ACHN (cell line): ENCODE data around the gene SPOCK1.

Experiments
- DNase-seq: peaks from one replicate; pipeline ENCODE4 v3.0.0-alpha.2; 2015
- in situ Hi-C: cut with HindIII; loops from 2 replicates; pipeline ENCODE4 v1.10.0; 2017; ENCODE audit warnings: low sequenced_read_pairs, low pct_ligation_motif_present, low pct_unique_long_range_greater_than_20kb

The SPOCK1 gene

GRCh38 chr5:137034213-137034612, 464.9 kb downstream of the SPOCK1 start:
- DNase-seq = no peak
- in situ Hi-C loops = no loop called here

- no peak for DNase-seq
- in situ Hi-C loops = no loop called here
Measured at GRCh38 chr5:137032929-137033328, 466.2 kb downstream of the SPOCK1 start.

- no peak for DNase-seq
- in situ Hi-C loops = no loop called here
Measured at GRCh38 chr5:137027758-137028157, 471.4 kb downstream of the SPOCK1 start.

GRCh38 chr5:137026296-137026695, 472.8 kb downstream of the SPOCK1 start:
- DNase-seq = no peak
- in situ Hi-C loops = no loop called here

- in situ Hi-C loops = no loop called here
Measured at GRCh38 chr5:137024044-137024443, 475.1 kb downstream of the SPOCK1 start.

GRCh38 chr5:137023371-137023770, 475.8 kb downstream of the SPOCK1 start:
- in situ Hi-C loops = no loop called here

More at GRCh38 chr5:137024044-137024443, 475.1 kb downstream of the SPOCK1 start:
- DNase-seq = no peak

DNA sequence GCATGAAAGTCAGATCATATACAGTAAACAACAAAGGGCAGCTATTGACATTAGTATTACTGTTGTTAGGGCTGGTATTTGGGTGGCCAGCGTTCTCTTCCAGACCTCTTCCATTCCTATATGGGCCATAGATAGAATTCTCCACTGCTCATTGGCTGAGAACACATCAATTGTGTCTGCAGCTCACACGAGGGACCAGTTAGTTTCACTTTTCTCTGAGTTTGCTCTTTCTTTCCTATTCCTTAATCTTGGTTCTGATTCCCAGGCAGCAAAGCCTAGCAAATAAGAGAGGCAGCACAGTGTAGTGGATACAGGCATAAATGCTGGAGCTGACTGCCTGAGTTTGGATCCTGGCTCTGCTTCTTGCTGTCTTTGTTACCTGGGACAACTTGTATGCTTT, 476.4 kb downstream of the SPOCK1 start:
- in situ Hi-C loops = no loop called here
- DNase-seq = no peak

More at GRCh38 chr5:137023371-137023770, 475.8 kb downstream of the SPOCK1 start:
- no peak for DNase-seq

DNA sequence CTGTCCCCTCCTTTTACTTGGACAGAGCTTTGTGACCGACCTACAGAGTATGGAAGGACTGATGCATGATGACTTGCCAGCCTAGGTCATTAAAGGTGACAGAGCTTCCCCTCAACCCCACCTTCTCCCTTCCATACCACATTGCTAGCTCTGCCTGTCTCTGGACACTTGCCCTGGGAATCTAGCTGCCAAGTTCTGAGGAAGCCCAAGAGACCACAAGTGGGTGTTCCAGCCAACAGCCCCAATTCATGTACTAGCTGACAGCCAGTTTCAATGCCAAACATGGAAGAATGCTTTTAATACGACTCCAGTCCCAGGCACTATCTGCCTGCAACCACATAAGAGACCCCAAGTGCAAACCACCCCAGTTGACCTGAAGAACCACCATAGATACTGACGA, 477.1 kb downstream of the SPOCK1 start:
- DNase-seq = no peak
- in situ Hi-C loops = no loop called here

DNA sequence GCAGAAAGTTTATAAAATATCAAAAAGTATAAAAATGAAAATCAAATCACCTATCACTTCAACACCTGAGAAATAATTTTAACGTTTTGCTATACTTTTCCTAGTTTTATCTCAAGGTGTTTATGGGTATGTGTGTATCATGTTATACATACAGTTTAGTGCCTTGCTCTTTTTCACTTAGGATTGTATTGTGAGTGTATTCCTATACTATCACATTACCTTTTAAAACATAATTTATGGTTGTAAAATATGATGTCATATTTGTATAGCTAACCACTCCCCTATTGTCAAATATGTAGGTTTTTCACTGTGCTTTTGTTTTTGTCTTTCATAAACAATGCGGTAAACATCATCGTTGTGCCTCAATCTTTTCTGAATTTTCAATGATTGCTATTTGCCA, 479.9 kb downstream of the SPOCK1 start:
- in situ Hi-C loops = no loop called here

DNA sequence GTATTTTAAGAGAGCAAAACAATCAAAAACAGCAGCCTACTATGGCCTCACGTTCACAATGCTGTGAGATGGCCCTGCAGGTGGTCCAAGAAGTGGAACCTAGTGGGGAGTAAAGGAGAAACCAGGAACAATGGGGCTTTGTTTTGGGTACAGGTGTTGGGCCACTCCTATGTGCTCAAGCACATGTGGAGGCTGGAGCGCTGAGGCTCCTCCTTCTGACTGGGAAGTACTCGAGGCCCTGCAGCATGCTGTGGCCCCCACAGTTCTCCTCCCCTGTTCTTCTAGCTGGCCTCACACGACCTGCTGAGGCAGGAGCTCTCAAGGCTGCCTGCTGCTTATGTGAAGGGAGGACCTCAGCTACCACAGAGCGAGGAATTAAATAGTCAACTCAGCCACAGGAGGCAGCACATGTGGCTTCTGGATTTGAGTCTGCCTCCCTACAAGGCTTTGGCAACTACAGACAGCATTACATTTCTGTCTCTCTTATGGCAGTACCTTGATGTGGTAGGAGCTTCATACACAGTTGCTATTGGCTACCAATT, 482.3 kb downstream of the SPOCK1 start:
- in situ Hi-C loops = no loop called here

More for the DNA sequence above, 479.9 kb downstream of the SPOCK1 start:
- DNase-seq = no peak

GRCh38 chr5:137015540-137016116, 483.5 kb downstream of the SPOCK1 start:
- in situ Hi-C loops = no loop called here
- DNase-seq = no peak

More for the DNA sequence above, 482.3 kb downstream of the SPOCK1 start:
- DNase-seq = no peak

GRCh38 chr5:137014731-137015130, 484.4 kb downstream of the SPOCK1 start:
- in situ Hi-C loops = no loop called here
- no peak for DNase-seq

- no peak for DNase-seq
- in situ Hi-C loops = no loop called here
Measured at GRCh38 chr5:137010226-137010625, 488.9 kb downstream of the SPOCK1 start.

DNA sequence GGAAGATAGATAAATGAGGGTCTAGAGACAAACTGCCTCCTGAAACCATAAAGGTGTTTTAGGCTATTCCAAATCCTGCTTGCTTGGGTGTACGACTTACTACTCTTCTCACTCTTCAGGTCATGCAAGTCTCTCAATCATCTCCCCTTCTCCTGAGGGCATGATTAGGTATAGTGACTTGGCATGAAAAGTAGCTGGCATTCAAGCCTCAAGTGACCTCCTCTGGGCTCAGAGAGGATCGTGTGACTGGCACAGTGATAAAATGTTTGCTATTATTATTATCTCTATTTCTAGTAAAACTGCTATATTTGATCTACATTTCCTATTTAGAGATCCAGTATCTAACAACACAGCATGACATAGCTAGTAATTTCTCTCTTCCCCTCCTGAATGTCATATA, 494.8 kb downstream of the SPOCK1 start:
- no peak for DNase-seq
- in situ Hi-C loops = no loop called here

DNA sequence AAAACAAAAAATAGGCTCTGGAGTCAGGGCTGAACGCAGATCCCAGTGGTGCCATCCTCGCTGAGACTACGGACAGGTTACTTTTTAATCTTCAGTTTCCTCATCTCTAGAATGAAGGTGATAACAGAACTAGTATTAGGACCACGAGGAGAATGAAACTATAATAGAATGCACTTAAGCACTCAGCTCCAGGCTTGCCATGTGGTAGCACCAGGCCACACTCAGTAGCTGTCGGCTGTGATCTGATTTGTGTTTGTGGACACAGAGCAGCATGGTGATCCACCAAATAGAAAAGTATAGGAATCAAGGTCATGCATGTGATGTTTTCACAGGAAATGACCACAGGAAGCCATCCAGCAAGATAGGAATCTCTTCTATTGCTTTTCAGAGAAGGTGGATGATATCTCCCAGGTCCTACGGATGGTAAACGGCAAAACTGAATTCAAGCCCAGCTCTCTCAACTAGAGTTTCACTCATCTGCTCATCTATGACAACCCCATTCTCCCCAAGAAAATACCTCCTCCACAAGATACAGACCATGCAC, 498.0 kb downstream of the SPOCK1 start:
- no peak for DNase-seq
- in situ Hi-C loops = no loop called here

- DNase-seq = no peak
- in situ Hi-C loops = no loop called here
Measured at GRCh38 chr5:136999787-137000186, 499.3 kb downstream of the SPOCK1 start.

GRCh38 chr5:136998854-136999357, 500.2 kb downstream of the SPOCK1 start:
- in situ Hi-C loops = no loop called here
- DNase-seq = no peak

DNA sequence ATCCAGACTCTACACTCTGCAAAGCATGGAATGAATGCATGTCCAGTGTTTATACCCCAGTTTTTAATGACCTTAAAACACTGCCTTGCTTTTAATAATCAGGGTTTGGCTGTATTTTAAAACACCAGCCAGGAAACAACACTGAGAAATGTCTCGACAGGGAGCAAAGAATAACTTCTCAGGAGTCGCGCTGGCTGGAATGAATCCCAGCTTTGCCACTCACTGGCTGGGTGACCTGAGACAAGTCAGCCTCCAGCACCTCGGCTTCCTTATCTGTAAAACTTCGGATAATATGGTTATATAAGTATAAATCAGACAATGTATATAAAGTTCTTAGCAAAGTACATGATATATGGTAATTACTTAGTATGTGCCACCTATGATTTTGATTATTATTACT, 505.0 kb downstream of the SPOCK1 start:
- in situ Hi-C loops = no loop called here
- no peak for DNase-seq

DNA sequence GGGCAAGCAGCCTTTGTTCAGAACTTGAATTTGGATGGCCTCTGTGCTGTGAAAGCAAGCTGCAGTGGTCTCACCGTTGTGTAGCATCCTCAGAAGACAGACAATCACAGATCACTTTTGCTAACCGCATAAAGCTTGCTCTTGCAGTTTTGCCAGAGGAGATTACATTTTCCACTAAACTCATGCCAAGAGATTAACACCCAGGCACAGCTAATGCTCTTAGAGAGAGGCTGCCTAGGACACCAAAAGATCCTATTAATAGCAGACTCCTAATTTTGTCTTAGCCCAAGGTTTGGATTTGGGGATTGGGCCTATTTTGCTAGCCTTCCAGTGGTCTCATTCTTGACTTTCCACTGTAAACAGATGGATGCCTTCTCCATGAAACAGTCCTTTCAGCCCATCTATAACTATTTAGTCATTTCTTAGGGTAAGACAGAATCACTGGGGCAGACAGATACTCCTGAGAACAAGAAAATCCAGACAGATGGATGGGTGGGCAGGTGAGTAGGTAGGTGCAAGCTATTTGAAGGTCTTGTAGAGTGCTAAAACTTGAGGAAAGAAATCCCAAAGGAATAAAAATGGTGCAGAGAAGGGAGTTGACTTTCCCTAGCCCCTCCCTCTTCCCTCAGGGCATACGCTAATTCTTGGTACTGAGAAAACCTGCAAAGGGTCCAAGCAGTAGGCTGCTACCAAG, 506.2 kb downstream of the SPOCK1 start:
- DNase-seq = no peak
- in situ Hi-C loops = no loop called here
